Stimulated activated CD4-positive, alpha-beta T cell treated with anti-CD3 and anti-CD28 coated beads, TNF-alpha, amount 100 ng/mL, for 24 hours (primary cell): ENCODE measurements around the gene CFAP61.
"Not testable (repeated sequence)": the region's sequence is repeated elsewhere in the genome, so short reads cannot be mapped to it uniquely, and the experiment has no call there.

Experiments used
- DNase-seq, 3 experiments: peaks; one replicate each; pipeline ENCODE4 v3.0.0-alpha.2; 2020; ENCODE audit warnings: low read depth in 3 of 3

CFAP61 gene

GRCh38 chr20:20052074-20052970 is at the start of gene CFAP61, which contains the start of gene CRNKL1:
CFAP61 (plus strand) TSS chr20:20052532; CDS start chr20:20056654, 4,122 bp downstream.
CRNKL1 (minus strand) TSS chr20:20052466; CDS start chr20:20052342, 124 bp downstream.
- DNase-seq = peak; percentile 96 to 97 (median 96)

GRCh38 chr20:20003031-20003954 is 49.0 kb upstream of the CFAP61 start:
- DNase-seq = peak in 1 of 3 experiments; percentile 18

GRCh38 chr20:20003955-20004322 is 48.4 kb upstream of the CFAP61 start:
- DNase-seq = not testable (repeated sequence)

GRCh38 chr20:20005342-20005741 is 47.0 kb upstream of the CFAP61 start:
- no peak for DNase-seq

- DNase-seq = no peak
Observed at GRCh38 chr20:20009784-20010253, 42.5 kb upstream of the CFAP61 start.

GRCh38 chr20:20010639-20011500 is 41.5 kb upstream of the CFAP61 start:
- no peak for DNase-seq

GRCh38 chr20:20012541-20012940 is 39.8 kb upstream of the CFAP61 start:
- DNase-seq = no peak

GRCh38 chr20:20014659-20015058 is 37.7 kb upstream of the CFAP61 start:
- DNase-seq = no peak

GRCh38 chr20:20017001-20017843 is 35.1 kb upstream of the CFAP61 start, which contains the start of gene NAA20:
NAA20 (plus strand) TSS chr20:20017362; CDS start chr20:20017397, 35 bp downstream.
- DNase-seq = peak; percentile 82 to 92 (median 86)

- no peak for DNase-seq
Observed at GRCh38 chr20:20017844-20018185, 34.5 kb upstream of the CFAP61 start.

- no peak for DNase-seq
Observed at GRCh38 chr20:20018366-20018765, 34.0 kb upstream of the CFAP61 start.

- no peak for DNase-seq
Observed at GRCh38 chr20:20019123-20019522, 33.2 kb upstream of the CFAP61 start.

GRCh38 chr20:20020908-20021307 is 31.4 kb upstream of the CFAP61 start:
- no peak for DNase-seq

- DNase-seq = no peak
Observed at GRCh38 chr20:20021835-20022234, 30.5 kb upstream of the CFAP61 start.

GRCh38 chr20:20022498-20022897 is 29.8 kb upstream of the CFAP61 start:
- DNase-seq = no peak

GRCh38 chr20:20023395-20023794 is 28.9 kb upstream of the CFAP61 start:
- DNase-seq = no peak

- DNase-seq = no peak
Observed at GRCh38 chr20:20024942-20025341, 27.4 kb upstream of the CFAP61 start.

GRCh38 chr20:20027284-20027683 is 25.0 kb upstream of the CFAP61 start:
- DNase-seq = no peak

GRCh38 chr20:20031790-20032189 is 20.5 kb upstream of the CFAP61 start:
- no peak for DNase-seq

- no peak for DNase-seq
Observed at GRCh38 chr20:20034486-20034885, 17.8 kb upstream of the CFAP61 start.
